Skeletal muscle tissue (tissue), 4 donors: ENCODE data around the gene CUL7. TPM values are rescaled to one million over a fixed set of nuclear protein-coding genes. Genes with fewer than 3 reads are reported as not detected.
"Not testable (repeated sequence)": the region's sequence is repeated elsewhere in the genome, so short reads cannot be mapped to it uniquely, and the experiment has no call there.

Experiments
- H3K27ac ChIP-seq: one replicate; pipeline ENCODE4 v1.7.0; 2013; ENCODE audit warnings: mild to moderate bottlenecking, low read depth, low read length, inconsistent platforms
- H3K27me3 ChIP-seq, 3 donors: one replicate each; pipeline ENCODE4 v1.7.0; 2013; ENCODE audit warnings: low read length in 3 of 3; ENCODE audit not compliant: control insufficient read depth in 3 of 3, insufficient read depth in 3 of 3
- H3K36me3 ChIP-seq, 3 donors: one replicate each; pipeline ENCODE4 v1.7.0; 2013; ENCODE audit warnings: low read length in 3 of 3; ENCODE audit not compliant: control insufficient read depth in 3 of 3, insufficient read depth in 3 of 3
- H3K4me1 ChIP-seq, 3 donors: one replicate each; pipeline ENCODE4 v1.7.0; 2013; ENCODE audit warnings: low read length in 3 of 3, mild to moderate bottlenecking in 3 of 3; ENCODE audit not compliant: control insufficient read depth in 3 of 3, insufficient read depth in 3 of 3
- H3K4me3 ChIP-seq, 3 donors: one replicate each; pipeline ENCODE4 v1.7.0; 2013; ENCODE audit warnings: low read length in 3 of 3
- H3K9ac ChIP-seq, 3 donors: one replicate each; pipeline ENCODE4 v1.7.0; 2013; ENCODE audit warnings: low read length in 3 of 3, mild to moderate bottlenecking in 3 of 3, moderate library complexity in 2 of 3, low read depth in 1 of 3
- H3K9me3 ChIP-seq, 3 donors: one replicate each; pipeline ENCODE4 v1.7.0; 2013; ENCODE audit warnings: low read length in 3 of 3; ENCODE audit not compliant: control insufficient read depth in 3 of 3
- total RNA-seq: library from RNA; depleted of rRNA; stranded (reverse); fragments of >200 nt; gene quantifications from one replicate; pipeline ENCODE4 v1.2.3, GENCODE V29; 2014
- donor health status: Osteomylitis.

Gene CUL7
- total RNA-seq, 1 donor from 2014 or later = 27.1 TPM

DNA sequence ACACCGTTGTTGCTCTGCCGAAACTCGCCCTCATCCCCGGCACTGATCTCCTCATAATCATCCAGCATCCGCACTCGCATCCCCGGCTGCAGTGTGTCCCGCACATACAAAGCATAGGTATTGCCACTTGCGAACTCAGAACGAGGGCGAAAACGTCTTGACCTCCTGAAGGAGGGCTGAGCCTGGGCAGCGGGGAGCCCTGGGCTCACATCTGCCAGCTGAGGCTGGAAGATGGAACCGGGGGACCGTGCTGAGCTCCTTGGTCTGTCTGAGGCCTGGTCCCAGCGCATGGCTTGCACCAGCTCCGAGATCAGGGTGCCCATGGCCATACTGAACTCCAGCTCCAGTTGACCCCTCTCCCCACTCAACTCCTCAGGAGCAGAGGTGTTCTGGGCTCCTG is 2.7 kb downstream of the CUL7 start:
- Histone ChIP-seq H3K27me3 (no peaks in the 10 kb centered on the region), H3K27ac (no peak overlapping the region), H3K9me3 (no peaks in the 10 kb centered on the region), H3K36me3 (peaks cover 25 to 44% (median 34%) of the 10 kb centered on the region in 3 donors), H3K4me1 (peaks cover 14 to 26% (median 16%) of the 10 kb centered on the region in 3 donors), H3K9ac (no peak overlapping the region), H3K4me3 (no peak overlapping the region)

DNA sequence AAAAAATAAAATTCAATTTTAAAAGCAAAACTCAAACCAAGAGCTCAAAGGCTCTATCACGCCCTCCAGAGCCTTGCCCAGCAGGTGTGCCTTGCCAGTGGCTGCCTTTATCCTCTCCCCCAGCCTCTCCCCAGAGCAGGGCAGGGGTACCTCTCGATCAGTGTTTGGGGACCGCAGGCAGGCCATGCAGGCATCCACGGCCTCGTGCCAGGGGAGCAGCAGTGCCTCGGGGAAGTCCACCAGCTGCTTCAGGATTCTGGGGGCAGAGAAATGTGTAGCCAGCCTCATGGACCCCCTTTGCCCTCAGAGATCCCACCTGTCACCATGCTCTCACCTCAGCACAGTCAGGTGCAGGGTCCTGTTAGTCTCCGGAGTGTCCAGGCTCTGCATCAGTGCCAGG is 5.7 kb downstream of the CUL7 start:
- Histone ChIP-seq H3K4me1 (peaks cover 4 to 15% (median 6%) of the 10 kb centered on the region in 3 donors), H3K9me3 (no peaks in the 10 kb centered on the region), H3K9ac (no peak overlapping the region), H3K4me3 (no peak overlapping the region), H3K36me3 (peaks cover 27 to 57% (median 46%) of the 10 kb centered on the region in 3 donors), H3K27ac (no peak overlapping the region), H3K27me3 (no peaks in the 10 kb centered on the region)

DNA sequence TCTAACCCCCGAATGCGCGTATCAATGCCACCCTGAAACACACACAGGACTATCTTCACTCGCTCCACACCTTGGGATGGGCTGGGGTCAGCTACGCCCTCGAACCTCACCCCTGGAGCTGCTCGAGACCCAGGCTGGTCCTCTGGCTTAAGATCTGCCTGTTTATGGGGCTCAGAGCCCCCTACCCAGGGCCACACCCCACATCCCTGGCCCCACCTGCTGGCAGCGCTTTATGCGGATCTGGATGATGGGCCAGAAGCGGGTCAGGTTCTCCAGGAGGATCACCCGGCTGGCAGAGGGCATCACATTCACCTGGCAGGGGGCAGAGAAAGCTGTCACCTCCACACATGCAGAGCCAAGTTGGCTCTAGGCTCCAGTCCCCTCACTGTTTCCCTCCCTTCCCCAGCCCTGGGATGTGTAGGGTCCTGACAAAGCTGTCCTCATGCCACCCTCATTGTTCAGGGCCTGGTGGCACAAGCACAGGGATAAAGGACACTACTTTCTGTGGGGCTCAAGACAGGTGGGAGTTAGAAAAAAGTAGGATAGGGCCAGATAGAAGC is 8.2 kb downstream of the CUL7 start:
- Histone ChIP-seq H3K4me1 (no peaks in the 10 kb centered on the region), H3K9ac (no peak overlapping the region), H3K36me3 (peaks cover 34 to 72% (median 56%) of the 10 kb centered on the region in 3 donors), H3K4me3 (no peak overlapping the region), H3K27ac (no peak overlapping the region), H3K27me3 (no peaks in the 10 kb centered on the region), H3K9me3 (no peaks in the 10 kb centered on the region)

DNA sequence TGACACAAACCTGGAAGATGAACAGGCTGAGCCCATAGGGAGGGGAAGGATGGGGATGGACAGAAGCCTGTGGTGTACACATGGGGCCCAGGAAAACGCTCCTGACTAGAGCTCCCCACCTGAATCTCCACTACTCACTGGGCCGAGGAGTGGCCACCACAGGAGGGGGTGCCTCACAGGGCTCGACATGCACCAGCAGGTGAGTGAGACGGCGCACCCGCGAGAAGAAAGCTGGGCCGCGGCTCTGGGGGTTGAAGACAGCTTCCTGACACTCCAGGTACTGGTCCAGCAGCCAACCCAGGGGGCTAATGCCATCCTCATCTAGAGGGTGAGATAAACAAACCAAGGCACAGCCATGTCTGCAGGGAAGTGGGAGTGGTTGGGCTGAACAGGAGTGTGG is 10.3 kb downstream of the CUL7 start:
- Histone ChIP-seq H3K4me3 (no peak overlapping the region), H3K4me1 (peaks cover 0 to 10% (median 8%) of the 10 kb centered on the region in 3 donors), H3K27ac (no peak overlapping the region), H3K9ac (no peak overlapping the region), H3K36me3 (peaks cover 30 to 72% (median 58%) of the 10 kb centered on the region in 3 donors), H3K27me3 (no peaks in the 10 kb centered on the region), H3K9me3 (no peaks in the 10 kb centered on the region)

DNA sequence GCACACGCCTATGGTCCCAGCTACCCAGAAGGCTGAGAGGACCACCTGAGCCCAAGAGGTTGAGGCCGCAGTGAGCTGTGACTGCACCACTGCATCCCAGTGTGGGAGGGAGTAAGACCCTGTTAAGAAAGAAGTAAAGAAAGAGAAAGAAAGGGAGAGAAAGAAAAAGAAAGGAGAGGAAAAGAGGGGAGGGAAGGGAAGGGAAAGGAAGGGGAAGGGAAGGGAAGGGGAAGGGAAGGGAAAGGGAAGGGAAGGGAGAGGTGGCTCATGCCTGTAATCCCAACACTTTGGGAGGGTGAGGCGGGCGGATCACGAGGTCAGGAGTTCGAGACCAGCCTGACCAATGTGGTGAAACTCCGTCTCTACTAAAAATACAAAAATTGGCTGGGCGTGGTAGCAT is 12.2 kb downstream of the CUL7 start:
- not testable (repeated sequence) for H3K27me3 ChIP-seq, H3K9me3 ChIP-seq, H3K4me3 ChIP-seq, H3K9ac ChIP-seq, H3K27ac ChIP-seq
- Histone ChIP-seq H3K36me3 (peaks cover 27 to 72% (median 64%) of the 10 kb centered on the region in 3 donors), H3K4me1 (peaks cover 14 to 27% (median 19%) of the 10 kb centered on the region in 3 donors)

DNA sequence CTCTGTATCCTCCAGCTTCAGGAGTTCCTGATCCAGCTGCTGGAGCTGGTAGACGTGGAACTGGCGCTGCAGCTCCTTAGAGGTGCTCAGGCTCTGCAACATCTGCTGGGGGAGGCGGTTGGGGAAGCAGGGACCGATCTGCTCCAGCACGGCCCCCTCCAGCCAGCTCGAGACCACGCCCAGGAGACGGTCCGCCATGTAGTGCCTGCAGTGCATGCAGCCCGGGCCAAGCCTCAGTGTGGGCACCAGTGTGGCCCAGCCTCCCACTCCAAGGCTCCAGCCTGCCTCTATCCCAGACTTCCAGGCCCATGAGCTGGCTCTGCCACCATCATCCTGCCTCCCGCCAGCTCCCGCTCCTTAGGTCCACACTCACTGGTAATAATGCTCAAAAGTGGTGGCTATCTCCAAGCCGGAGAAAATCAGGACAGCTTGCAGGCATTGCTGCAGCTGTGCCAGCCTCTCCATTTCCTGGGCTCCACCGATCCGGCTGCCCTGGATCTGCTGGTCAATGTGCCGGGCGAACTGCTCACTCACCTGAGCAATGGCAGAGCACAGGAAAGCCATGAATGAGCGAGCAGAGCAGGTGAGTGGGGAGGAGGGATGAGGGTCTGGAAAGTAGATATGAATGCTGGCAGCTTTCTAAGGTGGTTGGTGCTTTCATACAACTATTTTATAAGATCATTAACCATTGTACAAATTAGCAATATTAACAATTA is 13.0 kb downstream of the CUL7 start:
- Histone ChIP-seq H3K4me1 (peaks cover 17 to 28% (median 20%) of the 10 kb centered on the region in 3 donors), H3K27me3 (no peaks in the 10 kb centered on the region), H3K9ac (no peak overlapping the region), H3K4me3 (no peak overlapping the region), H3K36me3 (peaks cover 26 to 65% (median 57%) of the 10 kb centered on the region in 3 donors), H3K9me3 (no peaks in the 10 kb centered on the region), H3K27ac (no peak overlapping the region)

DNA sequence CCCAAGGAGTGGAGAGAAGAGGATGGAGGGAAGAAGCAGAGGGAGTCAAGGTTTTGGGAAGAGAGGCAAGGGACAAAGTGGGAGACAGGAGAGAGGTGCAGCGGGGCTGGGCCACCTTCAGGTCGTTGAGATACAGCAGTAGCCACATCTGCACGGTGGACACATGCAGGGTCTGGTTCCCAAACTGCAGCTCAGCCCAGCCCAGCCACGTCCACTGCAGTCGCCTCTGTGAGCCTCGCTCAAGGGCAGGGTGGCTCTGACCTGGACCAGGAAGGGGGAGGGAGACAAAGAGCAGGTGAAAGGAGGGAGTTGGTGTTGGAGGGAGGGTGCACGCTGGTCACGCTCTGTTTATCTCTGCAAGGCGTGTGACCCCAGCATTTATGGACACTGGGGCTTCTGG is 14.9 kb downstream of the CUL7 start:
- no peaks in the 10 kb centered on the region for H3K27me3 ChIP-seq
- no peak overlapping the region for H3K4me3 ChIP-seq
- H3K36me3 ChIP-seq = peaks cover 30 to 54% (median 51%) of the 10 kb centered on the region in 3 donors
- peaks cover 30 to 40% (median 33%) of the 10 kb centered on the region in 3 donors for H3K4me1 ChIP-seq
- no peaks in the 10 kb centered on the region for H3K9me3 ChIP-seq
- no peak overlapping the region for H3K27ac ChIP-seq
- H3K9ac ChIP-seq = no peak overlapping the region

DNA sequence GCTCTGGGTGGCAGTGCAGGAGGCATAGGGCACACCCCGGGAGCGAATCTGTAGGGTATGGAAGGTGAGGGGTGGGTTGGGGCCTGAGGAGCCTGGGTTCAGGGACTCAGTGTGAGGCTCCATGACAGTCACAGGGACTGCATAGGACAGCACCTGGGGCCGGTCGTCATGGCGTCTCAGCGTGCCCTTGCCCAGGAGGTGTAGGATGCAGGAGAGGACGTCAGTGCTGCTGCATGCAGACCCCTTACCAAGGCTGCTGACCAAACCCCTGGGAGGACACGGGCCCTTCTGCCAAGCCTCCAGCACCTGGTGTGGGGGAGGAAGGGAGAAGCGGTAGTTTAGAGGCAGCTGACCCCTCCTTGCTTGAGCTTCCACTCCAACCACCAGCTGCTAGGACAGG is 15.9 kb downstream of the CUL7 start:
- H3K27ac ChIP-seq = peak overlapping the region; percentile 56

DNA sequence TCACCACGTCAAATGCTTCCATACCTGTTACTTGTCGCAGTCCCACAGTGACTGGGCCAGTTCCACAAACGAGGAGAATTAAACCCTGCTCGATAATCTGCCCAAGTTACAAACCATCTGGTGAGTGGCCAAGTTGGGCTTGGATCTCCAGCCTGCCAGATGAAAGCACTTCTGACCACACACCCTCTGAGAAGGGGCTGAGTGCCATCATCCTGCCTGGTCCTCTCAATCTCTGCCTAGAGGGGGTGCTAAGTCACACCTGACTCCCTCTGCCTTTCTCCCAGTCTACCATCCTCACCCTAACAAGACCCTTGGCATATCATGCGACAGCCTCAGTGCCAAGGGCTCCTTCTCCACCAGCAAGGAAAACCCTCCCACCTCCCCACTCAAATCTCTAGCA is 16.5 kb downstream of the CUL7 start:
- Histone ChIP-seq H3K4me3 (no peak overlapping the region), H3K36me3 (peaks cover 27 to 48% (median 46%) of the 10 kb centered on the region in 3 donors), H3K27me3 (no peaks in the 10 kb centered on the region), H3K27ac (peak overlapping the region; percentile 56), H3K9me3 (no peaks in the 10 kb centered on the region), H3K4me1 (peaks cover 30 to 40% (median 33%) of the 10 kb centered on the region in 3 donors), H3K9ac (peak overlapping the region in 1 of 3 donors; percentile 50)

More for the DNA sequence above, 15.9 kb downstream of the CUL7 start:
- H3K27me3 ChIP-seq = no peaks in the 10 kb centered on the region
- peaks cover 30 to 40% (median 33%) of the 10 kb centered on the region in 3 donors for H3K4me1 ChIP-seq
- peak overlapping the region in 1 of 3 donors; percentile 16 for H3K9ac ChIP-seq
- H3K36me3 ChIP-seq = peaks cover 25 to 48% (median 46%) of the 10 kb centered on the region in 3 donors
- H3K9me3 ChIP-seq = no peaks in the 10 kb centered on the region
- H3K4me3 ChIP-seq = no peak overlapping the region

DNA sequence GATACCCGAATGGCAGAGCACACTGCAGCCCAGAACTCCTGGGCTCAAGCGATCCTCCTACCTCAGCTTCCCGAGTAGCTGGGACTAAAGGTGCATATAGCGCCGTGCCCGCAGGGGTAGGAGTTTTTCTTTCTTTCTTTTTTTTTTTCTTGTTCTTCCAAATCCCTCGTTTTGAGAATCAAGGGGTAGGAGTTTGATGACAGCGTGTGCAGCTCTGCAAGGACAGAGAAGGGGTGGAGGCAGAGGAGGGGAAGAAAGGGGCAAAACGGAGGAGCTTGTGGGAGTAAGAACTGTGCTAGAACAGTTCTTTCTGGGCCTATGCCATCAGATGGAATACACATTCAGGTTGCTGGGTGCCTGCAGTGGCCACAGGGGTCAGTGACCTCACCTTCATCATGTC is 16.9 kb downstream of the CUL7 start:
- H3K27ac ChIP-seq = peak overlapping the region; percentile 56
- peaks cover 27 to 49% (median 47%) of the 10 kb centered on the region in 3 donors for H3K36me3 ChIP-seq
- H3K4me1 ChIP-seq = peaks cover 30 to 40% (median 33%) of the 10 kb centered on the region in 3 donors
- H3K4me3 ChIP-seq = peak overlapping the region in 1 of 3 donors; percentile 13
- peak overlapping the region in 1 of 3 donors; percentile 50 for H3K9ac ChIP-seq
- no peaks in the 10 kb centered on the region for H3K9me3 ChIP-seq
- no peaks in the 10 kb centered on the region for H3K27me3 ChIP-seq
